HUES6 (cell line): ENCODE results near the gene ERCC6L.
"Not testable (repeated sequence)": the region's sequence is repeated elsewhere in the genome, so short reads cannot be mapped to it uniquely, and the experiment has no call there.

Experiments
- H3K27ac ChIP-seq: 2 replicates; pipeline ENCODE4 v1.7.0; 2013; ENCODE audit warnings: low read depth, mild to moderate bottlenecking, low read length, inconsistent platforms
- H3K27me3 ChIP-seq: 2 replicates; pipeline ENCODE4 v1.6.1; 2013; ENCODE audit warnings: low read length; ENCODE audit not compliant: control insufficient read depth, insufficient read depth
- H3K36me3 ChIP-seq: 2 replicates; pipeline ENCODE4 v1.6.1; 2013; ENCODE audit warnings: low read length; ENCODE audit not compliant: control insufficient read depth, insufficient read depth
- H3K4me1 ChIP-seq: 2 replicates; pipeline ENCODE4 v1.6.1; 2013; ENCODE audit warnings: low read length; ENCODE audit not compliant: control insufficient read depth, insufficient read depth
- H3K4me3 ChIP-seq: 2 replicates; pipeline ENCODE4 v1.5.1; 2013; ENCODE audit warnings: low read depth, low read length
- H3K9ac ChIP-seq: one replicate; pipeline ENCODE4 v1.6.1; 2013; ENCODE audit warnings: mild to moderate bottlenecking, low read length
- H3K9me3 ChIP-seq: 2 replicates; pipeline ENCODE4 v1.6.1; 2013; ENCODE audit warnings: low read depth, low read length; ENCODE audit not compliant: control insufficient read depth, insufficient read depth

Gene ERCC6L

GRCh38 chrX:72247206-72247942 is 8.5 kb upstream of the ERCC6L start:
- H3K4me1 ChIP-seq, result no peaks in the 10 kb centered on the region
- no peaks in the 10 kb centered on the region for H3K27me3 ChIP-seq
- H3K9me3 ChIP-seq, result peaks cover 5% of the 10 kb centered on the region; the same call in 1 of the 2 replicates
- no peak overlapping the region for H3K27ac ChIP-seq
- H3K9ac ChIP-seq, result no peak overlapping the region
- no peaks in the 10 kb centered on the region for H3K36me3 ChIP-seq
- no peak overlapping the region for H3K4me3 ChIP-seq

- H3K36me3 ChIP-seq, result no peaks in the 10 kb centered on the region
- H3K27me3 ChIP-seq, result no peaks in the 10 kb centered on the region
- peaks cover 5% of the 10 kb centered on the region; the same call in 1 of the 2 replicates for H3K9me3 ChIP-seq
- no peak overlapping the region for H3K4me3 ChIP-seq
- no peak overlapping the region for H3K9ac ChIP-seq
- H3K4me1 ChIP-seq, result no peaks in the 10 kb centered on the region
- H3K27ac ChIP-seq, result no peak overlapping the region
These were observed 6.7 kb upstream of the ERCC6L start for GRCh38 chrX:72245461-72246089.

DNA sequence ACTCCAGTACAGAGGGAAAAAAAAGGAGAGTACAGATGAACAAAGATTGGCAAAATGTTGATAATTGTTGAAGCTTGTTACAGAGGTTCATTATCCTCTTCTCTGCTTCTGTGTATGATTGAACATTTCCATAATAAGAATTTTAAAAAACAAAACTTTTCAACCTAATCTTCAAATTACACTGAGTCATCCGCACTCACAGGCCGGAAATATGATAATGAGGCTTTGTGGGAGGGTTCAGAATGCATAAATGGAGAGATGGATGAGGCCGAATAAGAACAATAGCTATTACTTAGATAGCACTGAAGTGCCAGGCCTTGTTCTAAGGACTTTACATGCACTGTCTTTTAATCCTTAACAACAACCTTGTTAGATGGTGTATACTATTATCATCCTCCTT is 4.6 kb upstream of the ERCC6L start:
- Histone ChIP-seq H3K4me3 (no peak overlapping the region), H3K9me3 (peaks cover 5% of the 10 kb centered on the region; the same call in 1 of the 2 replicates), H3K4me1 (no peaks in the 10 kb centered on the region), H3K27ac (no peak overlapping the region), H3K36me3 (no peaks in the 10 kb centered on the region), H3K9ac (no peak overlapping the region), H3K27me3 (no peaks in the 10 kb centered on the region)

DNA sequence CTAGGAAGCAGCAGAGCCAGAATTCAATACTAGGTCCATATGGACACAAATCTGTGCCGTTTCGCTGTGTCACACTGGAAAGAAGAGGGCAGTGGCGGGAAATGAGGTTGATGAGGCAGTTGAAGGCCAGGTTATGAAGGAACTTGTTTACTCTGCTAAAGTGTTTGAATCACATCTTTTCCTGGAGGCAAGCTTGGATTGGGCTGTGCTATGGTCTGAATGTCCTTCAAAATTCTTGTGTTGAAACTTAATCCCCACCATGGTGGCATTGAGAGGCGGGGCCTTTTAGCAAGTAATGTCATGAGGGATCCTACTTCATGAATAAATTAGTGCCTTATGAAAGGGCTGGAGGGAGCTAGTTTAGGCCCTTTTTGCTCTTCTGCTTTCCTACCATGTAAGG is 2.1 kb upstream of the ERCC6L start:
- peaks cover 5% of the 10 kb centered on the region; the same call in 1 of the 2 replicates for H3K9me3 ChIP-seq
- H3K4me3 ChIP-seq, result no peak overlapping the region
- no peaks in the 10 kb centered on the region for H3K27me3 ChIP-seq
- no peaks in the 10 kb centered on the region for H3K4me1 ChIP-seq
- H3K36me3 ChIP-seq, result peaks cover 8% of the 10 kb centered on the region; the same call in 1 of the 2 replicates
- no peak overlapping the region for H3K27ac ChIP-seq
- no peak overlapping the region for H3K9ac ChIP-seq

DNA sequence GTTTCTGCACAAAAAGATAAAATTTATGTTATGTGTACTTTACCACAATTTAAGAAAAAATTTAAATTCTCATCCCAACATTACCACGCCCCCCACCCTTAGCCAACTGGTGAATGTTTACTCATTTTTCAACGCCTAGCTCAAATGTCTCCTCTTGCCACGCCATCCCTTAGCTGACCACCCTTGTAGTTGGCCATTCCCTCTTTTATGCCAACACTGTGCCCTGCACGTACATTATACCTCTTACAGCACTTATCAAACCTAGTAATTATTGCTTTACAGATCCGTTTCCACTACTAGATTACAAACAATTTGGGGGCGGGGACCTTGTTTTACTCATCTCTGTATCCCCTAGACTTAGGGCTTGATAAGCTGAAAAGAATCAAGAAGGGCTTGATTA is 644 bp downstream of the ERCC6L start:
- peaks cover 22% of the 10 kb centered on the region for H3K36me3 ChIP-seq
- peak overlapping the region; percentile 80 for H3K9ac ChIP-seq
- H3K4me1 ChIP-seq, result no peaks in the 10 kb centered on the region
- no peaks in the 10 kb centered on the region for H3K27me3 ChIP-seq
- no peak overlapping the region for H3K27ac ChIP-seq
- peak overlapping the region; percentile 73 for H3K4me3 ChIP-seq
- H3K9me3 ChIP-seq, result no peaks in the 10 kb centered on the region; the same call in 1 of the 2 replicates

DNA sequence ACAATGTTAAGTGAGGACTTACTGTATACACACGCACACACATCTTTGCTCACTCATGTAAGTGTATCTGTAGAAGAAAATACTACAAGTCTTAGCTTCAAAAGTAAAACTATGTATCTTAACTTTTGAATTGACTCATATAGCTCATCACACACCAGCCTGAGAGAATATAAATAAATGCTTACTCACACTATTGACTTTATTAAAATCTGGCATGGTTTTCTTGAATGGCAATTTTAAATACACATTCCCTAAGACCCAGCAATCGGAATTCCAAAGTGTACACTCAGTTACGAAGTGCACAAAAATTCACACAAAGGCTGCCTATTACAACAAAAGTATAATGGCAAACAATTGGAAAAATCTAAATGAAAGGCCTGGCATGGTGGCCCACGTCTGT is 2.0 kb downstream of the ERCC6L start:
- Histone ChIP-seq H3K36me3 (peaks cover 31% of the 10 kb centered on the region), H3K4me1 (no peaks in the 10 kb centered on the region), H3K27me3 (no peaks in the 10 kb centered on the region), H3K27ac (no peak overlapping the region), H3K9ac (no peak overlapping the region), H3K9me3 (peaks cover 3% of the 10 kb centered on the region; the same call in 1 of the 2 replicates), H3K4me3 (no peak overlapping the region)

DNA sequence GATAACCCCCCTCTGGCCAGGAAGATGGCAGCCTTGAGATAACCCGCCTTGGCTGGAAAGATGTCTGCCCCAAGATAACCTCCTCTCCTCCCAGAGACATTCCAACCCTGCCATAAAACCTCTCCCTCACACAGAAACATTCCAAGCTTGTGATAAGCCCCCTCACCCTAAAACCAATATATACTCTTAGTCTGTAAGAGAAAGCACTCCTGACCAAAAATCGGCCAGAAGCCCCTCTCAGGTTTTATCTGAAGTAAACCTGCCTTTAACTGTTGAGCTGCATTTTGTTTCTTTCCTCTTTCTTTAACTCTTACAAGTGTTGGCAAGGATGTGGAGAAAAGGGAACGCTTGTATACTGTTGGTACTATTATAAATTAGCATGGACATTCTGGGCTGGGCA is 8.5 kb downstream of the ERCC6L start:
- Histone ChIP-seq H3K27ac (no peak overlapping the region), H3K9me3 (peaks cover 58% of the 10 kb centered on the region), H3K9ac (no peak overlapping the region), H3K36me3 (peaks cover 44% of the 10 kb centered on the region), H3K4me3 (no peak overlapping the region), H3K27me3 (no peaks in the 10 kb centered on the region), H3K4me1 (no peaks in the 10 kb centered on the region)

DNA sequence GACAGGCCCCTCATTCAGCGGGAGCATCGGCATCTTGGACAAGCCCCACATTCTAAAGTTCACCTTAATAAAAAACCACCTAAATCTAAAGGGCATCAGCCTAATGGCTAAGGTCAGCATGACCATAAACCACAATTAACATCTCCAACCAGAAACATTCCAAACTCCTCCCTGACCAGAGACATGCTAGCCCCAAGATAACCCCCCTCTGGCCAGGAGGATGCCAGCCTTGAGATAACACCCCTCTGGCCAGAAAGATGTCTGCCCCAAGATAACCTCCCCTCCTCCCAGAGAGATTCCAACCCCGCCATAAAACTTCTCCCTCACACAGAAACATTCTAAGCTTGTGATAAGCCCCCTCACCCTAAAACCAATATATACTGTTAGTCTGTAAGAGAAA is 18.5 kb downstream of the ERCC6L start:
- H3K4me1 ChIP-seq, H3K27me3 ChIP-seq, H3K4me3 ChIP-seq, H3K27ac ChIP-seq, H3K9ac ChIP-seq: not testable (repeated sequence)
- H3K9me3 ChIP-seq, result peaks cover 35% of the 10 kb centered on the region
- H3K36me3 ChIP-seq, result peaks cover 20% of the 10 kb centered on the region

DNA sequence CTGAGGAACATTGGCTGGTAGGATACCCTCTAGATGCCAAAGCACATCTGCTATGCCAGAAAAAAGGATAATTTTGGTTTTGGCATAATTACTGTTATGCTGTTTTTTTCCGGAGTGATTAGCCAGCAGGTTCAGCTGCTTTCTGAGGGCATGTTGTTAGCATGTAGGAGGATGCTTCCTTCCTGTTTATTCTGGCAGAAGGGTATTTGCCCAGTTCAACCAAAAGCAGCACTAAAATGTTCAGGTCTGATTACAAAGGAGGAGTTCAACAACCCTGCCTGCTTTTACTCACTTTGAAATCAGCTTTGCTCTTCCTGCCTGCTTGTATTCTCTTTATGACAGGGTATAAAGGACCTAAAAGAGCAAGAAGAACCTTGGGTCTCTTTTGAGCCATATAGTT is 21.9 kb downstream of the ERCC6L start:
- no peaks in the 10 kb centered on the region for H3K27me3 ChIP-seq
- H3K9ac ChIP-seq, result no peak overlapping the region
- no peak overlapping the region for H3K4me3 ChIP-seq
- H3K4me1 ChIP-seq, result no peaks in the 10 kb centered on the region
- peaks cover 12% of the 10 kb centered on the region; the same call in 1 of the 2 replicates for H3K36me3 ChIP-seq
- no peak overlapping the region for H3K27ac ChIP-seq
- peaks cover 18% of the 10 kb centered on the region for H3K9me3 ChIP-seq

GRCh38 chrX:72208126-72208800 is 30.6 kb downstream of the ERCC6L start:
- no peak overlapping the region for H3K9ac ChIP-seq

DNA sequence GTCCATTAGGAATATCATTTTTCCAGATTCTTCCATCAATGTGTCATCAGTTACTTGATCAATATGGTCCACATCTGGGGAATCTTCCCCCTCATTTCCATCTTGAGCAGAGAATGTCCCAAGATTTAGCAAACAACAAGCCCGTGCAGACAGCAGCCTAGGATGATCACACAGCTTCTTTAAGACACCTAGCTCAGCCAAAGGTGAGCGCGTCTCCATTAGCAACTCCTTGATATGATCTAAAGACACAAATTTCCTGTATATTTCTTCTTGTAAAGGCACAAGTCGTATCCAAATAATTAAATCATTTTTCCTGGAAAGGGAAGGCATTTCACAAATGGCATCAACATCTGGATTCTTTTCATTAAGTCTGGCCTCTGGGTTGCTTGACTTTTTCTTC is 31.5 kb downstream of the ERCC6L start:
- Histone ChIP-seq H3K9me3 (peaks cover 8% of the 10 kb centered on the region; the same call in 1 of the 2 replicates), H3K27me3 (no peaks in the 10 kb centered on the region), H3K27ac (no peak overlapping the region), H3K4me3 (no peak overlapping the region), H3K36me3 (peaks cover 50% of the 10 kb centered on the region), H3K9ac (no peak overlapping the region), H3K4me1 (peaks cover 13% of the 10 kb centered on the region)

More at GRCh38 chrX:72208126-72208800, 30.6 kb downstream of the ERCC6L start:
- Histone ChIP-seq H3K9me3 (peaks cover 8% of the 10 kb centered on the region; the same call in 1 of the 2 replicates), H3K4me3 (no peak overlapping the region), H3K36me3 (peaks cover 50% of the 10 kb centered on the region), H3K4me1 (peaks cover 7% of the 10 kb centered on the region), H3K27me3 (no peaks in the 10 kb centered on the region), H3K27ac (no peak overlapping the region)
